Retinal pigment epithelial cell (primary cell): Measurements from ENCODE around the gene CKMT2.

ENCODE experiments used
- DNase-seq: peaks from one replicate; pipeline ENCODE4 v3.0.0-alpha.2; 2010; ENCODE audit warnings: low read depth
- H3K4me3 ChIP-seq: 2 replicates; pipeline ENCODE4 v1.5.1; 2011; ENCODE audit warnings: mild to moderate bottlenecking, low read length, control low read depth, moderate library complexity
- TF ChIP-seq, protein P1 (sequence below): conservative IDR thresholded peaks from 2 replicates; pipeline ENCODE4 v1.5.1; 2011; ENCODE audit warnings: low read depth, low read length, control low read depth, inconsistent platforms

CKMT2 gene

DNA sequence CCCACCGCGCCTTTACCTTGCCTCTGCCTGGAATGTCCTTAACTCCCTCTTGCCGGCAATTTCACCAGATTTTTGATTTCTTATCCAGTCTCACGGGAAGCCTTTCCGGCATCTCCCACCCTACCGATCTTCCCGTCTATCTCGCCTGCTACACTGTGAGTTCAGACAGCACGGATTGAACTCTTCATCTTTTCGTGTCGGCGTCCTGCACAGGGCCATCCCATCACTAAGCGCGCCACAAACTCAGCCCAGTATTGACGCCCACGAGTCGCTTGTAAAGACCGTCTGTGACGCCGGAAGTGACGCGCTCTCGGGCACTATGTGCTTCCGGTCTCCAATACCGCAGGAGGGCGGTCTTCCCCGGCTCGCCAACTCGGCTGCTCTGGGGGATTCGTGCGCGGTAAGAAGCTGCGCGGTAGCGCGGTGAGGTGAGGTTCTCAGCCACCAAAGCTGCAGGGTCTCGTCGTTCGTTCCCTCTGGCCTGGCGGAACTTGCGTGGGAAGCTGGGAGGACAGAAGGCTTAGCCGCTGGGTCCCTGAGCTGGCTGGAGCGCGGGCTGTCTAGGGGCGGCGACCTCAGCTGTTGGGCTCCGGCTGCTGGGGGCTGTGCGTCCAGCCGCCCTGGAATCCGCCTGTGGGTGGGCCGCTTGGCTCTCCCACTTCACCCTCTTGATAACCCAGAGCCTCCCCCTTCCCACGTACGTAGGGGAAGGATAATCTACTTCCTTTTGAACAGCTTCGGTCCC, 68.3 kb downstream of the CKMT2 start, which contains the start of gene ZCCHC9:
Gene ZCCHC9 (plus strand): TSS at position 317 of the 745 bp plus-strand sequence. CDS start 3,171 bp downstream, outside the sequence.
- peak; percentile 86 for DNase-seq
- peak within 1 kb of the TSS; percentile 93 for H3K4me3 ChIP-seq
- TF ChIP-seq, protein P1, sequence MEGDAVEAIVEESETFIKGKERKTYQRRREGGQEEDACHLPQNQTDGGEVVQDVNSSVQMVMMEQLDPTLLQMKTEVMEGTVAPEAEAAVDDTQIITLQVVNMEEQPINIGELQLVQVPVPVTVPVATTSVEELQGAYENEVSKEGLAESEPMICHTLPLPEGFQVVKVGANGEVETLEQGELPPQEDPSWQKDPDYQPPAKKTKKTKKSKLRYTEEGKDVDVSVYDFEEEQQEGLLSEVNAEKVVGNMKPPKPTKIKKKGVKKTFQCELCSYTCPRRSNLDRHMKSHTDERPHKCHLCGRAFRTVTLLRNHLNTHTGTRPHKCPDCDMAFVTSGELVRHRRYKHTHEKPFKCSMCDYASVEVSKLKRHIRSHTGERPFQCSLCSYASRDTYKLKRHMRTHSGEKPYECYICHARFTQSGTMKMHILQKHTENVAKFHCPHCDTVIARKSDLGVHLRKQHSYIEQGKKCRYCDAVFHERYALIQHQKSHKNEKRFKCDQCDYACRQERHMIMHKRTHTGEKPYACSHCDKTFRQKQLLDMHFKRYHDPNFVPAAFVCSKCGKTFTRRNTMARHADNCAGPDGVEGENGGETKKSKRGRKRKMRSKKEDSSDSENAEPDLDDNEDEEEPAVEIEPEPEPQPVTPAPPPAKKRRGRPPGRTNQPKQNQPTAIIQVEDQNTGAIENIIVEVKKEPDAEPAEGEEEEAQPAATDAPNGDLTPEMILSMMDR: peak; percentile 34

DNA sequence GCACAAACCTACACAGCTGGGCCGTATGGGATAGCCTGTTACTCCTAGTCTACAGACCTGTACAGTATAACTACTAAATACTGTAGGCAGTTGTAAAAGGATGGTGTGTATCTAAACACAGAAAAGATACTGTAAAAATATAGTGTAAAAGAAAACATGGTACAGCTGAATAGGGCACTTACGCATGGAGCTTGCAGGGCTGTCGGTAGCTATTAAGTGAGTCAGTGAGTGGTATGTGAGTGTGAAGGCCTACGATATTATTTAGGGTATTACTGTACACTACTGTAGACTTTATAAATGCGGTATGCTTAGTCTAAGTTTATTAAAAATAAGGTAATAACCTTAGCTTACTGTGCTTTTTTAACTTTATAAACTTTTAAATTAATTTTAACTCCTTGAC, 69.5 kb downstream of the CKMT2 start:
- DNase-seq: no peak
- H3K4me3 ChIP-seq: peak overlapping the region; percentile 93
- TF ChIP-seq, protein P1: no peak

DNA sequence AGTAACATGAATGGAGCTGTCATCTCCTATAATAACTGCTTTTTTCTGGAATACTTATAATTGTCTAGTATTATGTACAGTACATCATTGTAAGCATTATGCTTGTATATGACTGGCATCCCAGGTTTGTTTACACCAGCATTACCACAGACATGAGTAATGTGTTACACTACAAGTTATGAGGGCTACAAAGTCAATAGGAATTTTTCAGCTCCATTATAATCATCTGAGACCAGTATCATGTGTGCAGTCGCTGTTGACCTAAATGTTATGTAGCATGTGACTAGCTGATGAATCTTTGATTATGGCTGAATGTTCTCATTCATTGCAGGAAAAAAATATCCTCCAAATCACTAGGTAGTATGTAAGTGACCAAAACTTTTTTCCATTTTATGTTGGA, 70.4 kb downstream of the CKMT2 start:
- no peak for DNase-seq
- TF ChIP-seq, protein P1: no peak
- no peak overlapping the region for H3K4me3 ChIP-seq

DNA sequence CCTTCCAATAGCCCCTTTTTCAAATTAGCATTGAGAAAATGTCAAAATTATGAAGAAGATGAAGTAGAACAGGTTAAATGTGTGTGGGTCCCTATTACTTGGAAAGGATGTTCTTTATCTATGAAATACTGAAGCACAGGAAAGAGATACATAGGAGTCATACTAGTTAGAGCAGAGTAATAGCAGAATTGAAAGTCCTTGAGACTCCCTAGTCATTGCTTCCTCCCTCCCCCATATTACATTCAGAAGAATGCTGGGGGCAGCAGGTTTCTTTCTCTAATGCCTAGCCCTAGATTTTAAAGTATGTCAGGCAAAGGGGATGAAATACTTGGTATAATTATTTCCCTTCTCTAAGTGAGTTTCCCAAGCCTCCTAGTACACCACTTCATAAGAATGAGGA, 72.7 kb downstream of the CKMT2 start:
- DNase-seq: no peak
- H3K4me3 ChIP-seq: no peak overlapping the region

DNA sequence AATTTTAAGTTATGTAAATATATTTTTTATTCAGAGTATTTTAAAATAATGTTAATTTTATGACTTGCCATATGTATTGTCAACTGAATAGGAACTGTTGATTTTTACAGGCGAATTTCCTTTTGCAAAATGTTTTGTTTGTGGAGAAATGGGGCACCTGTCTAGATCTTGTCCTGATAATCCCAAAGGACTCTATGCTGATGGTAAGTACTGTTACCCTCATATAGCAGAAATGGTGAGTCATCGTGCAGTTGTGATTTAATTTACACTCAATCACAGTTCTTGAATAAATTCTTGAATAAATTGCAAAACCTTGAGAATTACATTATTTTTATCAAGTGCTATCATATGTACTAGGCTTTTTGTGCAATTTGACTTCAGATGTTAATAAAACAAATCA, 75.7 kb downstream of the CKMT2 start:
- no peak overlapping the region for H3K4me3 ChIP-seq
- TF ChIP-seq, protein P1: no peak
- no peak for DNase-seq

More for the DNA sequence above, 72.7 kb downstream of the CKMT2 start:
- TF ChIP-seq, protein P1: no peak

DNA sequence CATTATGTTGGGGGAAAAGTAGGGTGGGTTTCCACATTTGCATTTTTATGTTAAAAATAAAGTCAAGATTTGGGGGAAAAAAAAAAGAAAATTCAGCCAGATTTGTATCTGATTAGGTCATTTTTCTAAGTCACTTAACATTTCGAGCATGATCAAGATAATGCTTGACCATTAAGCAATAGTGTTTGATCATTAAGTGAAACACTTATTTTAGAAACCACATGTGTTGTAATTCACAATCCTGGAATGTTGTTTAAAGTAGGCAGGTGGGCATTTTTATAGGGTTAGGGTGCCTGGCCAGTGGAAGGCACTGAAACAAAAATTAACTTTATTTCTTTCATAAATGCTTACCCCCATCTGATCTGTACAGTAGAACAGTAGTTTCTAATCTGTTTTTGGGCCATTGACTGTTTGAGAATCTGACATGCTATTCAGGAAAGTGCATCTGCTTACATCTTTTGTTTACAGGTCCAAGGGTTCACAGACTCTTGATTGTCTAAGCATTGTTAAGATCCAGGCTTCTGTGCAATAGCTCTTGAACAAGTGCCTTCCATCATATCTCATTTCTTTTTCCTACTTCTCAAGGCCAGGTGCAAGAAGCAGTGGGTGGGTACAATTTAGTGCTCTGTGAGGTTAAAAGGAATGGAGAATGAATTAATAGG, 77.4 kb downstream of the CKMT2 start:
- TF ChIP-seq, protein P1: no peak
- no peak overlapping the region for H3K4me3 ChIP-seq
- DNase-seq: no peak

DNA sequence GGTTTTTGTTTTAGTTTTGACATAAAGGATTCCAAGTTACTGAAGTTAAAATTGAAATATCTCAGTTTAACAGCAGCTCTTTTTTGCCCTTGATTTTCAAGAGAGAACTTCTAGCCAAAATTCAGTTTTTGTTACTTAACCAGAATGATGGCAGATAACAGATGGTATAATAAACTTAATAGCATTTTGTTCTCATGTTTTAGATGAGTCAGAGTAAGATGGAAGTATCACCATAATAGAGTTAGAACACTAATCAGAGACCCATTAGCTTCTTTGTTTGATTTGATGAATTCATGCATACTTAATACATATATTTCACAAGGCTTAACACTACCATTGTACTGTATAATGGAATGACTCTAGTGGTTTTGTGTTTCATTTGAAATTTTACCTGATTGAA, 80.2 kb downstream of the CKMT2 start:
- TF ChIP-seq, protein P1: no peak
- no peak overlapping the region for H3K4me3 ChIP-seq
- no peak for DNase-seq
